ENCODE measurements around the gene DBP. TPM values are rescaled to one million over a fixed set of nuclear protein-coding genes. Genes with fewer than 3 reads are reported as not detected.

Gene DBP
- total and polyA plus RNA-seq, 10 of the 15 experiments (the other 5 are each of a cell fraction or from before 2014, with no cell fraction given): 2.0 to 10.6 (median 6.9) TPM

DNA sequence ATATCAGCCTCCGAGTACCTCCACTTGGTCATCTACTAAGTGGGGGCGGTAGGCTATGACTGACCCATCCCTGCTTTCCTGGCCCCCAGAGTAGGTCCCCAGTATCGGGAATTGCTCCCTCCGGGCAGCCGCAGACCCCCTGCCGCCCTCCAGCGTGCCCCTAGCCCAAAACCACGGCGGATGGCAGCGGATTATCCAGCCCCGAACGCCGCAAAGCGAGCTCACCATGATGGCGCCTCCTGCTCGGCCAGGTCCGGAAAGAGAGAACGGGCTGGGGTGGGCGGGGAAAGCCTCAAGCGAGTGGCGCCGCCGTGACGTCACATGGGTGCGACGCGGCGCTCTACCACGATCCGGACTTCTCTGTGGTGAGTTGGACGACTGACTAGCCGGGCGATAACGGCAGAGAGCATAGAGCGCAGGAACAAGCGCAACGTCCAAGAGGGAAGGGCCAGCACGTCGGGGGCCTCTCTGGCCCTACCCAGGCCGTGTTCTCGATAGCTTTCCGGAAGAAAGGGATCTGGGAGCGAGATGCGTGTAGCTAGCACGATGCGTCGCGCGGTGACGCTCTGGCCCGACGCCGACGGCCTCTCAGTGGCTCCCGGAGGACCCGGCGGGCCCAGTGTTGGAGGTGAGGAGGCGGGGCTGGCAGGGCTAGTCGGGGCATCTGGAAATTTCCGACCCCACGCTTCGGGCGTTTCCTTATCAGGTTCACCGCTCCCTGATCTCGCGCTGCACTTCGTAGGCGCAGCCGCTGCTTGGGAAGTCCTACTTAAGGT lies 18.1 kb downstream of the DBP start, which contains the start of the genes RPL18 and SPHK2 (continued):
- TF ChIP-seq, protein P1, sequence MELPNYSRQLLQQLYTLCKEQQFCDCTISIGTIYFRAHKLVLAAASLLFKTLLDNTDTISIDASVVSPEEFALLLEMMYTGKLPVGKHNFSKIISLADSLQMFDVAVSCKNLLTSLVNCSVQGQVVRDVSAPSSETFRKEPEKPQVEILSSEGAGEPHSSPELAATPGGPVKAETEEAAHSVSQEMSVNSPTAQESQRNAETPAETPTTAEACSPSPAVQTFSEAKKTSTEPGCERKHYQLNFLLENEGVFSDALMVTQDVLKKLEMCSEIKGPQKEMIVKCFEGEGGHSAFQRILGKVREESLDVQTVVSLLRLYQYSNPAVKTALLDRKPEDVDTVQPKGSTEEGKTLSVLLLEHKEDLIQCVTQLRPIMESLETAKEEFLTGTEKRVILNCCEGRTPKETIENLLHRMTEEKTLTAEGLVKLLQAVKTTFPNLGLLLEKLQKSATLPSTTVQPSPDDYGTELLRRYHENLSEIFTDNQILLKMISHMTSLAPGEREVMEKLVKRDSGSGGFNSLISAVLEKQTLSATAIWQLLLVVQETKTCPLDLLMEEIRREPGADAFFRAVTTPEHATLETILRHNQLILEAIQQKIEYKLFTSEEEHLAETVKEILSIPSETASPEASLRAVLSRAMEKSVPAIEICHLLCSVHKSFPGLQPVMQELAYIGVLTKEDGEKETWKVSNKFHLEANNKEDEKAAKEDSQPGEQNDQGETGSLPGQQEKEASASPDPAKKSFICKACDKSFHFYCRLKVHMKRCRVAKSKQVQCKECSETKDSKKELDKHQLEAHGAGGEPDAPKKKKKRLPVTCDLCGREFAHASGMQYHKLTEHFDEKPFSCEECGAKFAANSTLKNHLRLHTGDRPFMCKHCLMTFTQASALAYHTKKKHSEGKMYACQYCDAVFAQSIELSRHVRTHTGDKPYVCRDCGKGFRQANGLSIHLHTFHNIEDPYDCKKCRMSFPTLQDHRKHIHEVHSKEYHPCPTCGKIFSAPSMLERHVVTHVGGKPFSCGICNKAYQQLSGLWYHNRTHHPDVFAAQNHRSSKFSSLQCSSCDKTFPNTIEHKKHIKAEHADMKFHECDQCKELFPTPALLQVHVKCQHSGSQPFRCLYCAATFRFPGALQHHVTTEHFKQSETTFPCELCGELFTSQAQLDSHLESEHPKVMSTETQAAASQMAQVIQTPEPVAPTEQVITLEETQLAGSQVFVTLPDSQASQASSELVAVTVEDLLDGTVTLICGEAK (IDR thresholded peaks at IDR 0.05; ENCODE audit: borderline replicate concordance): peak; percentile 95
- TF ChIP-seq ATF7 (IDR thresholded peaks at IDR 0.05; ENCODE audit: low read depth) (peak; percentile 92), ZNF622 (IDR thresholded peaks at IDR 0.05) (no peak), ETV6 (conservative IDR thresholded peaks at IDR 0.05 in 1 of 2, IDR thresholded peaks at IDR 0.05 in 1 of 2; ENCODE audit: borderline replicate concordance in 1 of 2, low read depth in 1 of 2) (no peak), CBFB (IDR thresholded peaks at IDR 0.05; ENCODE audit: low read depth) (peak; percentile 96), SPI1 (IDR thresholded peaks at IDR 0.05; ENCODE audit: borderline replicate concordance, insufficient read depth, low read depth, low read length) (peak; percentile 46; the same call in 1 of the 2 replicates), ZNF217 (IDR thresholded peaks at IDR 0.05) (no peak), MTA3 (IDR thresholded peaks at IDR 0.05; ENCODE audit: borderline replicate concordance, low read length) (no peak), EP300 (IDR thresholded peaks at IDR 0.05; ENCODE audit: borderline replicate concordance in 1 of 2, control insufficient read depth in 1 of 2, low read depth in 2 of 2, low read length in 2 of 2) (no peak), KDM1A (IDR thresholded peaks at IDR 0.05; ENCODE audit: borderline replicate concordance) (no peak), NR2C2 (IDR thresholded peaks at IDR 0.05; ENCODE audit: borderline replicate concordance, control insufficient read depth, insufficient read length, low read depth) (no peak), BACH1 (IDR thresholded peaks at IDR 0.05; ENCODE audit: borderline replicate concordance) (peak; percentile 74), JUNB (IDR thresholded peaks at IDR 0.05) (0 out of 2 replicates have a peak, but pooled peaks have one; percentile 62), TAF1 (IDR thresholded peaks at IDR 0.05; ENCODE audit: borderline replicate concordance, low read depth, low read length) (peak; percentile 97), SMARCA5 (IDR thresholded peaks at IDR 0.05) (no peak)
- TF ChIP-seq, protein P2, sequence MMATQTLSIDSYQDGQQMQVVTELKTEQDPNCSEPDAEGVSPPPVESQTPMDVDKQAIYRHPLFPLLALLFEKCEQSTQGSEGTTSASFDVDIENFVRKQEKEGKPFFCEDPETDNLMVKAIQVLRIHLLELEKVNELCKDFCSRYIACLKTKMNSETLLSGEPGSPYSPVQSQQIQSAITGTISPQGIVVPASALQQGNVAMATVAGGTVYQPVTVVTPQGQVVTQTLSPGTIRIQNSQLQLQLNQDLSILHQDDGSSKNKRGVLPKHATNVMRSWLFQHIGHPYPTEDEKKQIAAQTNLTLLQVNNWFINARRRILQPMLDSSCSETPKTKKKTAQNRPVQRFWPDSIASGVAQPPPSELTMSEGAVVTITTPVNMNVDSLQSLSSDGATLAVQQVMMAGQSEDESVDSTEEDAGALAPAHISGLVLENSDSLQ (IDR thresholded peaks at IDR 0.05): peak; percentile 82
- TF ChIP-seq, protein P3, sequence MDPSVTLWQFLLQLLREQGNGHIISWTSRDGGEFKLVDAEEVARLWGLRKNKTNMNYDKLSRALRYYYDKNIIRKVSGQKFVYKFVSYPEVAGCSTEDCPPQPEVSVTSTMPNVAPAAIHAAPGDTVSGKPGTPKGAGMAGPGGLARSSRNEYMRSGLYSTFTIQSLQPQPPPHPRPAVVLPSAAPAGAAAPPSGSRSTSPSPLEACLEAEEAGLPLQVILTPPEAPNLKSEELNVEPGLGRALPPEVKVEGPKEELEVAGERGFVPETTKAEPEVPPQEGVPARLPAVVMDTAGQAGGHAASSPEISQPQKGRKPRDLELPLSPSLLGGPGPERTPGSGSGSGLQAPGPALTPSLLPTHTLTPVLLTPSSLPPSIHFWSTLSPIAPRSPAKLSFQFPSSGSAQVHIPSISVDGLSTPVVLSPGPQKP (IDR thresholded peaks at IDR 0.05; ENCODE audit: low read depth, low read length): peak; percentile 89
- TF ChIP-seq, protein P4, sequence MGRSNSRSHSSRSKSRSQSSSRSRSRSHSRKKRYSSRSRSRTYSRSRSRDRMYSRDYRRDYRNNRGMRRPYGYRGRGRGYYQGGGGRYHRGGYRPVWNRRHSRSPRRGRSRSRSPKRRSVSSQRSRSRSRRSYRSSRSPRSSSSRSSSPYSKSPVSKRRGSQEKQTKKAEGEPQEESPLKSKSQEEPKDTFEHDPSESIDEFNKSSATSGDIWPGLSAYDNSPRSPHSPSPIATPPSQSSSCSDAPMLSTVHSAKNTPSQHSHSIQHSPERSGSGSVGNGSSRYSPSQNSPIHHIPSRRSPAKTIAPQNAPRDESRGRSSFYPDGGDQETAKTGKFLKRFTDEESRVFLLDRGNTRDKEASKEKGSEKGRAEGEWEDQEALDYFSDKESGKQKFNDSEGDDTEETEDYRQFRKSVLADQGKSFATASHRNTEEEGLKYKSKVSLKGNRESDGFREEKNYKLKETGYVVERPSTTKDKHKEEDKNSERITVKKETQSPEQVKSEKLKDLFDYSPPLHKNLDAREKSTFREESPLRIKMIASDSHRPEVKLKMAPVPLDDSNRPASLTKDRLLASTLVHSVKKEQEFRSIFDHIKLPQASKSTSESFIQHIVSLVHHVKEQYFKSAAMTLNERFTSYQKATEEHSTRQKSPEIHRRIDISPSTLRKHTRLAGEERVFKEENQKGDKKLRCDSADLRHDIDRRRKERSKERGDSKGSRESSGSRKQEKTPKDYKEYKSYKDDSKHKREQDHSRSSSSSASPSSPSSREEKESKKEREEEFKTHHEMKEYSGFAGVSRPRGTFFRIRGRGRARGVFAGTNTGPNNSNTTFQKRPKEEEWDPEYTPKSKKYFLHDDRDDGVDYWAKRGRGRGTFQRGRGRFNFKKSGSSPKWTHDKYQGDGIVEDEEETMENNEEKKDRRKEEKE (IDR thresholded peaks at IDR 0.05): no peak
